ENCODE measurements around the gene TFR2. TPM values are rescaled to one million over a fixed set of nuclear protein-coding genes. Genes with fewer than 3 reads are reported as not detected.
A peak's percentile ranks its signal among the peaks of the same experiment; 100 is the strongest.

Gene TFR2
- total and polyA plus RNA-seq, 12 donors = 0.20 to 0.58 (median 0.49) TPM; not detected in 7

- no peak within 1 kb of the TSS for H3K27ac ChIP-seq
- peak; percentile 54 to 70 for DNase-seq
- peak; percentile 55 to 85 (median 76) for ATAC-seq
- WGBS, 2 donors = 8 to 11% methylated on average over 57 to 63 of the region's 63 CpGs
- no peak for TF ChIP-seq CTCF (IDR thresholded peaks at IDR 0.05)
- no peak within 1 kb of the TSS for H3K4me3 ChIP-seq
- H3K4me1 ChIP-seq = peaks cover 0 to 7% (median 0%) of the 10 kb centered on the region in 9 donors
- no peaks in the 10 kb centered on the region for H3K9me3 ChIP-seq
- H3K36me3 ChIP-seq = no peaks in the 10 kb centered on the region
- intact Hi-C loops (cut with DNase I) = no loop called here
- H3K27me3 ChIP-seq = peaks cover 0 to 97% (median 70%) of the 10 kb centered on the region in 7 donors
Observed at GRCh38 chr7:100655908-100656674, 14.7 kb upstream of the TFR2 start, which contains the start of gene ACTL6B. Gene ACTL6B (minus strand): TSS chr7:100656448. CDS start chr7:100656354, 94 bp downstream.

- 46 to 53% methylated on average over 25 of the region's 25 CpGs for WGBS, 2 donors
- Histone ChIP-seq H3K4me1 (peaks cover 0 to 7% (median 0%) of the 10 kb centered on the region in 9 donors), H3K36me3 (no peaks in the 10 kb centered on the region), H3K9me3 (no peaks in the 10 kb centered on the region), H3K4me3 (no peak overlapping the region), H3K27me3 (peaks cover 0 to 95% (median 71%) of the 10 kb centered on the region in 7 donors), H3K27ac (no peak overlapping the region)
- intact Hi-C loops (cut with DNase I) = no loop called here
- no peak for TF ChIP-seq CTCF (IDR thresholded peaks at IDR 0.05)
- DNase-seq = no peak
- peak in 2 of 8 donors; percentile 9 to 26 for ATAC-seq
Observed at GRCh38 chr7:100654908-100655831, 13.8 kb upstream of the TFR2 start.

GRCh38 chr7:100649826-100650565 lies 8.6 kb upstream of the TFR2 start:
- TF ChIP-seq CTCF (IDR thresholded peaks at IDR 0.05) = no peak
- WGBS, 2 donors = 73 to 74% methylated on average over 15 of the region's 15 CpGs
- Histone ChIP-seq H3K36me3 (no peaks in the 10 kb centered on the region), H3K27ac (no peak overlapping the region), H3K4me1 (no peaks in the 10 kb centered on the region), H3K9me3 (no peaks in the 10 kb centered on the region), H3K4me3 (no peak overlapping the region), H3K27me3 (peaks cover 0 to 76% (median 52%) of the 10 kb centered on the region in 7 donors)
- no peak for ATAC-seq
- no peak for DNase-seq
- intact Hi-C loops (cut with DNase I) = no loop called here

GRCh38 chr7:100642534-100642907 lies 1.2 kb upstream of the TFR2 start:
- DNase-seq = no peak
- no peak overlapping the region for H3K4me3 ChIP-seq
- H3K4me1 ChIP-seq = no peaks in the 10 kb centered on the region
- peaks cover 0 to 77% (median 48%) of the 10 kb centered on the region in 7 donors for H3K27me3 ChIP-seq
- no peak overlapping the region for H3K27ac ChIP-seq
- no peaks in the 10 kb centered on the region for H3K36me3 ChIP-seq
- TF ChIP-seq CTCF (IDR thresholded peaks at IDR 0.05) = no peak
- peak in 1 of 8 donors; percentile 29 for ATAC-seq
- H3K9me3 ChIP-seq = no peaks in the 10 kb centered on the region
- 51% methylated on average over 11 of the region's 11 CpGs for WGBS, 2 donors
- intact Hi-C loops (cut with DNase I) = no loop called here

Measured in heart right ventricle (tissue), 16 donors.